Large intestine (tissue), 3 donors: ENCODE results near the gene CFD. TPM values are rescaled to one million over a fixed set of nuclear protein-coding genes. Genes with fewer than 3 reads are reported as not detected.
A peak's percentile ranks its signal among the peaks of the same experiment; 100 is the strongest.
"Not testable (repeated sequence)": the region's sequence is repeated elsewhere in the genome, so short reads cannot be mapped to it uniquely, and the experiment has no call there.

ENCODE experiments used
- DNase-seq, 2 donors: peaks; one replicate each; pipeline versions ENCODE4 v3.0.0 to v3.0.0-alpha.2; 2013
- H3K27ac ChIP-seq: one replicate; pipeline ENCODE4 v1.5.1; 2013; ENCODE audit warnings: low read length
- H3K27me3 ChIP-seq: 2 replicates; pipeline ENCODE4 v1.6.1; 2013; ENCODE audit warnings: low read length; ENCODE audit not compliant: control insufficient read depth, insufficient read depth
- H3K36me3 ChIP-seq: 2 replicates; pipeline ENCODE4 v1.6.1; 2013; ENCODE audit warnings: low read length; ENCODE audit not compliant: control insufficient read depth, insufficient read depth
- H3K4me1 ChIP-seq: one replicate; pipeline ENCODE4 v1.6.1; 2013; ENCODE audit warnings: low read length; ENCODE audit not compliant: control insufficient read depth, insufficient read depth
- H3K4me3 ChIP-seq: one replicate; pipeline ENCODE4 v1.5.1; 2013; ENCODE audit warnings: low read length
- H3K9me3 ChIP-seq: one replicate; pipeline ENCODE4 v1.6.1; 2013; ENCODE audit warnings: mild to moderate bottlenecking, low read depth, low read length, moderate library complexity; ENCODE audit not compliant: control insufficient read depth
- WGBS: methylation state at CpG from one replicate; pipeline ENCODE4 v1.1.5; 2013; ENCODE audit warnings: low lambda C conversion rate; ENCODE audit not compliant: insufficient coverage; 5-methylcytosine and 5-hydroxymethylcytosine counted together
- polyA plus RNA-seq: library from polyadenylated mRNA; unstranded; fragments of 120-200 nt; gene quantifications from one replicate; pipeline ENCODE4 v1.2.1, GENCODE V29; 2013

Gene CFD
- polyA plus RNA-seq, 1 donor: 6.1 TPM

GRCh38 chr19:873084-873483 lies 13.6 kb downstream of the CFD start:
- WGBS: no CpG with 5 or more reads among the region's 13 CpGs
- peaks cover 68% of the 10 kb centered on the region for H3K36me3 ChIP-seq
- H3K27me3 ChIP-seq: no peaks in the 10 kb centered on the region
- no peaks in the 10 kb centered on the region for H3K4me1 ChIP-seq
- peaks cover 8% of the 10 kb centered on the region for H3K9me3 ChIP-seq
- peak in 1 of 2 donors; percentile 43 for DNase-seq
- H3K27ac ChIP-seq: no peak overlapping the region
- H3K4me3 ChIP-seq: no peak overlapping the region

- H3K36me3 ChIP-seq: peaks cover 63% of the 10 kb centered on the region
Measured at GRCh38 chr19:873561-874041, 14.1 kb downstream of the CFD start.

GRCh38 chr19:875265-875879 lies 15.9 kb downstream of the CFD start:
- Histone ChIP-seq H3K4me1 (no peaks in the 10 kb centered on the region), H3K27ac (no peak overlapping the region), H3K27me3 (no peaks in the 10 kb centered on the region), H3K9me3 (peaks cover 5% of the 10 kb centered on the region), H3K4me3 (no peak overlapping the region), H3K36me3 (peaks cover 55% of the 10 kb centered on the region)
- 80% methylated on average over 1 of the region's 28 CpGs for WGBS
- DNase-seq: no peak

More at GRCh38 chr19:873561-874041, 14.1 kb downstream of the CFD start:
- no peak overlapping the region for H3K4me3 ChIP-seq
- H3K27ac ChIP-seq: no peak overlapping the region
- no peak for DNase-seq
- H3K27me3 ChIP-seq: no peaks in the 10 kb centered on the region
- no CpG with 5 or more reads among the region's 22 CpGs for WGBS
- no peaks in the 10 kb centered on the region for H3K4me1 ChIP-seq
- H3K9me3 ChIP-seq: peaks cover 5% of the 10 kb centered on the region

- no CpG with 5 or more reads among the region's 18 CpGs for WGBS
- H3K4me1 ChIP-seq: no peaks in the 10 kb centered on the region
- H3K4me3 ChIP-seq: no peak overlapping the region
- H3K9me3 ChIP-seq: peaks cover 2% of the 10 kb centered on the region
- H3K27me3 ChIP-seq: no peaks in the 10 kb centered on the region
- peaks cover 53% of the 10 kb centered on the region for H3K36me3 ChIP-seq
- H3K27ac ChIP-seq: no peak overlapping the region
- no peak for DNase-seq
Measured at GRCh38 chr19:876089-876488, 16.6 kb downstream of the CFD start.

GRCh38 chr19:876780-877314 lies 17.4 kb downstream of the CFD start:
- no CpG with 5 or more reads among the region's 29 CpGs for WGBS
- Histone ChIP-seq H3K27ac (no peak overlapping the region), H3K9me3 (no peaks in the 10 kb centered on the region), H3K4me1 (no peaks in the 10 kb centered on the region), H3K4me3 (no peak overlapping the region), H3K27me3 (no peaks in the 10 kb centered on the region), H3K36me3 (peaks cover 55% of the 10 kb centered on the region)
- no peak for DNase-seq

- DNase-seq, H3K4me1 ChIP-seq, H3K9me3 ChIP-seq, H3K4me3 ChIP-seq, H3K27ac ChIP-seq, H3K27me3 ChIP-seq: not testable (repeated sequence)
- no CpG with 5 or more reads among the region's 23 CpGs for WGBS
- H3K36me3 ChIP-seq: peaks cover 62% of the 10 kb centered on the region
Measured at GRCh38 chr19:877992-878660, 18.7 kb downstream of the CFD start.

- H3K4me1 ChIP-seq, H3K27ac ChIP-seq, H3K9me3 ChIP-seq, H3K4me3 ChIP-seq, H3K27me3 ChIP-seq, DNase-seq: not testable (repeated sequence)
- 88% methylated on average over 3 of the region's 24 CpGs for WGBS
- H3K36me3 ChIP-seq: peaks cover 62% of the 10 kb centered on the region
Measured at GRCh38 chr19:878751-879561, 19.5 kb downstream of the CFD start.

GRCh38 chr19:879711-880438 lies 20.4 kb downstream of the CFD start:
- Histone ChIP-seq H3K27ac (no peak overlapping the region), H3K9me3 (no peaks in the 10 kb centered on the region), H3K27me3 (no peaks in the 10 kb centered on the region), H3K4me1 (no peaks in the 10 kb centered on the region), H3K4me3 (no peak overlapping the region), H3K36me3 (peaks cover 65% of the 10 kb centered on the region)
- DNase-seq: no peak
- WGBS: no CpG with 5 or more reads among the region's 37 CpGs

- Histone ChIP-seq H3K27me3 (no peaks in the 10 kb centered on the region), H3K4me3 (no peak overlapping the region), H3K27ac (no peak overlapping the region), H3K9me3 (no peaks in the 10 kb centered on the region), H3K36me3 (peaks cover 67% of the 10 kb centered on the region), H3K4me1 (no peaks in the 10 kb centered on the region)
- WGBS: no CpG with 5 or more reads among the region's 34 CpGs
- no peak for DNase-seq
Measured at GRCh38 chr19:881385-882071, 22.1 kb downstream of the CFD start.
